ENCODE results near the gene MRPS34.

DNA sequence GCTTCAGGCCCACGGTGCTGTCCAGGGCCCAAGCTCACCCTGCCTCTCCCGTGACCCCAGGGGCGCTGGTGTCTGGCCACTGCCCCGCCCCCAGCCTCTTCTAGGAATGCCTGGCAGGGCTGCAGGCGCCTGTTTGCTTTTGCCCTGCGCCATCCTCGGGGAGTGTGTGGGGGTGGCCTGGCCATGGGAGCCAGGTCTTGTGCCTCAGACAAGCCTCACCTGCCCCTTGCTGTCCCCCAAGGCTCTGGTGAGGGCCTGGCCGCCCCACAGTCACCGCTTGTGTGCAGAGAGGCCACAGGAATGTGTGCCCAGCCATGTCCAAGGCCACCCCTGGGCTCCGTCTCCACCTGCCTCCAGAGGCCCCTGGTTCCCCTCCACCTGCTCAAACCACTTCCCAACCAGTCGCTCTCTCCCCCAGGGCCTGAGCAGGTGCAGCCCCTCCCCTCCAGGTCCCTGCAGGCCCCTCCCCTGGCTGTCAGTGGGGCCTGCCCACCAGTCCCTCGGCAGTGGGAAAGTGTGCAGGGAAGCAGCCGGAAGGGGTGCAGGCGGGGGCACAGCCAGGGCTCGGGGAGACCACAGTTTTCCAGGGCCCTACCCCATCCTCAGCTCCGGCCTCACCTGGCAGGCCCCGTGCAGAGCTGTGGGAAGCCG, 21.4 kb upstream of the MRPS34 start:
- no peak for TF ChIP-seq EZH2phosphoT487 (IDR thresholded peaks at IDR 0.05; ENCODE audit: low read depth)
- TF ChIP-seq, protein P1, sequence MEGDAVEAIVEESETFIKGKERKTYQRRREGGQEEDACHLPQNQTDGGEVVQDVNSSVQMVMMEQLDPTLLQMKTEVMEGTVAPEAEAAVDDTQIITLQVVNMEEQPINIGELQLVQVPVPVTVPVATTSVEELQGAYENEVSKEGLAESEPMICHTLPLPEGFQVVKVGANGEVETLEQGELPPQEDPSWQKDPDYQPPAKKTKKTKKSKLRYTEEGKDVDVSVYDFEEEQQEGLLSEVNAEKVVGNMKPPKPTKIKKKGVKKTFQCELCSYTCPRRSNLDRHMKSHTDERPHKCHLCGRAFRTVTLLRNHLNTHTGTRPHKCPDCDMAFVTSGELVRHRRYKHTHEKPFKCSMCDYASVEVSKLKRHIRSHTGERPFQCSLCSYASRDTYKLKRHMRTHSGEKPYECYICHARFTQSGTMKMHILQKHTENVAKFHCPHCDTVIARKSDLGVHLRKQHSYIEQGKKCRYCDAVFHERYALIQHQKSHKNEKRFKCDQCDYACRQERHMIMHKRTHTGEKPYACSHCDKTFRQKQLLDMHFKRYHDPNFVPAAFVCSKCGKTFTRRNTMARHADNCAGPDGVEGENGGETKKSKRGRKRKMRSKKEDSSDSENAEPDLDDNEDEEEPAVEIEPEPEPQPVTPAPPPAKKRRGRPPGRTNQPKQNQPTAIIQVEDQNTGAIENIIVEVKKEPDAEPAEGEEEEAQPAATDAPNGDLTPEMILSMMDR (IDR thresholded peaks at IDR 0.05; ENCODE audit: low read depth, low read length) = no peak

Data from OCI-LY3 (cell line).